8988T (cell line): Measurements from ENCODE around the gene PIK3CA.

Experiments
- DNase-seq: peaks from one replicate; pipeline ENCODE4 v3.0.0; 2011

Gene PIK3CA

GRCh38 chr3:179158336-179159039 is 10.3 kb downstream of the PIK3CA start:
- no peak for DNase-seq

DNA sequence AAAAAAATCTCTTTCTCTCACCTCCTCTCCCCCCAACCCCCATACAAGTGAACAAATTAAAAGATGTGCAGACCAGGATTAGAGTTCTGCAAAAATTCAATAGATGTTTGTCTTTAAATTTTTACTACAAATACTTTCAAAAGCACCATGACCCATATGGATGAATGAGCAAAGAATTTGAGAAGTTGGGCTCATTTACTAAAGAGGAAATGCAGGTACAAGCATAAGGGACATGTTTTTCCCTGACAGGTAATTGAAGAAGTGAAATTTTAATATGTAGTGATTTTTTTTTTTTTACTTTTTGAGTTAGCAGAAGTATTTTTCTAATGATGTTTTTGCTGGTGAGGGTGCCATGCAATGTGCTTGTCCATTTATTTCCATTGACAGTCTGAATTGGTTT is 15.3 kb downstream of the PIK3CA start:
- DNase-seq: no peak

GRCh38 chr3:179164857-179165256 is 16.7 kb downstream of the PIK3CA start:
- DNase-seq: no peak

- no peak for DNase-seq
Measured at GRCh38 chr3:179166561-179167201, 18.5 kb downstream of the PIK3CA start.

DNA sequence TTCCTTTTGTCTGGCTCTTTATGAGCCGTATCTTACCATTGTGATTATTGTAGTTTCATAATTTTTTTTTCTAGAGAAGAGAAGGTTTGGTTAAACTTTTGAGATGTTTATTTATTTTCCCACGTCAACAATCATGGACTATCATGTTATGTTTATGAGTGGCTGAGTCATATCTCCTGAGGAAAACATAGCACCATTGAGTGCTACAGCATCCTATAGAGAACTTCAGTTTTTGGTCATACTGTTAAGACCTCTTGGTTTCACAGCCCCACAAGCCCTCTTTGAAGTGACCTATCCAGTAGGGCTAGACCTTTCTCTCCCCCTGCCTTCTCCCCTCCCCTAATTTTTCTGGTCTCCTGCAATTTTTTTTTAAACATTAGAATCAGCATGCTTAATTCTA is 20.8 kb downstream of the PIK3CA start:
- no peak for DNase-seq

GRCh38 chr3:179172546-179172945 is 24.4 kb downstream of the PIK3CA start:
- no peak for DNase-seq

GRCh38 chr3:179174316-179174715 is 26.2 kb downstream of the PIK3CA start:
- no peak for DNase-seq

DNA sequence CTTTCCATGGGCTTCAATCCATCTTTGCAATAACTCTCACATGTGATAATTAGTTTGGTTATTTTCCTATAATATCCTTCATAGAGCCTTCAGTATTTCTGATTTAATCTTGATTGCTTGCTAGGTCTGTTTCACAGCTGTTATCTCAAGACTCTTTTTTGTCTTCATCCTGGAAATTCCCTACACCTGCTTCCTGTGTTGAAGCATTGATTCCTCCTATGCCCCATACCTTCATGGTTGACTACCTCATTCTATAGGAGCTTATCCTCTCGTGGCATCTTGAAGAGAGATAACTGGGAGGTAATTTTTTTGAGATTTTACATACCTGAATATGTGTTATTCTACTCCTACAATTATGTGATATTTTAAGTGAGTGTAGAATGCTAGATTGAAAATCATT is 26.7 kb downstream of the PIK3CA start:
- no peak for DNase-seq

- DNase-seq: no peak
Measured at GRCh38 chr3:179175358-179175757, 27.2 kb downstream of the PIK3CA start.

GRCh38 chr3:179177611-179178010 is 29.5 kb downstream of the PIK3CA start:
- DNase-seq: no peak

- no peak for DNase-seq
Measured at GRCh38 chr3:179179256-179179655, 31.1 kb downstream of the PIK3CA start.

- DNase-seq: no peak
Measured at GRCh38 chr3:179179979-179180759, 32.0 kb downstream of the PIK3CA start.

- no peak for DNase-seq
Measured at GRCh38 chr3:179181021-179181472, 32.9 kb downstream of the PIK3CA start.

- no peak for DNase-seq
Measured at GRCh38 chr3:179181993-179182551, 33.9 kb downstream of the PIK3CA start.

- DNase-seq: no peak
Measured at GRCh38 chr3:179182902-179183301, 34.7 kb downstream of the PIK3CA start.

DNA sequence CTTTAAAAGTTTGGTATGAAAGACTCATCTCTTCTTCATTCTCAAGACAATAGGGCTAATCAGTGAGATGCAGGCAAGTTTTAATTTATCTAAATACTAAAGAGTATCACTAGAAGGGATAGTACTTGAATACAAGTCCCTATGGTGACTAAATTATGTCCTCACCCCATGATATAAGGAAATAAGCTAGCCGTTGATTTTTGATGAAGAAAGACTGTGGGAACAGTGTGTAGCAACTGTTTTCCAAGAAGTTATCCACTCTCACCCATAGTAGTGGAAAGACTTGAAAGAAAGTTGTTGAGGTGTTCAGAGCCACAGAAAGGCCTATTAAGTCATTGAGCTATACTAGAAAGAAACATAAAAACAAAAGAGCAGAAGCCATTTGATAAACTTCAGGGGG is 36.7 kb downstream of the PIK3CA start:
- DNase-seq: no peak

GRCh38 chr3:179186426-179186825 is 38.3 kb downstream of the PIK3CA start:
- DNase-seq: no peak

DNA sequence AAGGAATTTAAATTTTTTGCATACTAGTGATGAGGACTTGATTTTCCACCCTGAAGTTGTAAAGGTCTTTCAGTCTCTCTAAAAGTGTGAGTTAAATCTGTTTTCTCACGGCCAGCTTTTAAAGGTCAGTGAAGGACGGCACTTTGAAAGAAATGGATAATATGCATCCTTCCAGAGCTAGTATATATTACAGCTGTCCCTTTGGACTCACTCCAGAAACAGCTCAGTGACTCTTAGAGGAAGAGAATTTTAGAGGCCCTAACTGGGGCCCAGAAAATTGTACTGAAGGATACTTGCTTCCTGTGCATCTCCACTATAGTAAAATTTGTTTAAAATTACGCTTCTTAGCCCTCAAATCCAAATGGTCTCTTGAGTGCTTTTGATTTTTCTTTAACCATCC is 41.6 kb downstream of the PIK3CA start:
- no peak for DNase-seq

DNA sequence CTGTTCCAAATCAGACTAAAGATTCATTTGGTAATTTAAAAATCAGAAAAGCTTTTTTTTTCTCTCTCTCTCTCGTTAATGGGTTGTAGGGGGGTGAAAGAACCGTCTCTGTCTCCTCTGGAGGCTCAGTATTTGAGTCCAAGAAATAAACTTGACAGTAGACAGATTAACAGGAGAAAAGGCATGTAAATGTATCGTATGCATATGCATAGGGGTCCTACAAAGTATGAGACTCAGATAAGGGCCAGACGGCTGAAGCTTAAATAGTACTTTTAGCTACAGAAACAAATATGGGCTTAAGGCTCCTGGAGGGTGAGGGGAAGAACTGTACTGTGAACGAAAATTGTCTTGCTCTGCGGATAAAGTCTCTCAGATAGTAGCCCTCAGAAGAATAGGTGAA is 42.4 kb downstream of the PIK3CA start:
- no peak for DNase-seq

DNA sequence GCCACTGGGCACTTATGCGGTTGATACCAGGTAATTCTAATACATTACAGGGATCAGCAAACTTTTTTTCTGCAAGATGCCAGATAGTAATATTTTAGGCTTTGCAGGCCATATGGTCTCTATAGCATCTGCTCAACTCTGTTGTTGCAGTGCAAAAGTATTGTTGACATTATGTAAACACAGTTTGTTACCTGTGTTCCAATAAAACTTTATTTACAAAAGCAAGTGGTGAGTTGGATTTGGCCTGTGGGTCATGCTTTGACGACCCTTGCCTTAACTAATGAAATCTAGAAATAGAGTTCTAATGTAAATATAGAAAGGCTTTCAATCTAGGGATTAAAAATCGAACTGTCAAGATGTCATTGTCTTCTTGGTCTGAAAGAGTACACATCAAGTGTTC is 44.4 kb downstream of the PIK3CA start:
- DNase-seq: no peak

DNA sequence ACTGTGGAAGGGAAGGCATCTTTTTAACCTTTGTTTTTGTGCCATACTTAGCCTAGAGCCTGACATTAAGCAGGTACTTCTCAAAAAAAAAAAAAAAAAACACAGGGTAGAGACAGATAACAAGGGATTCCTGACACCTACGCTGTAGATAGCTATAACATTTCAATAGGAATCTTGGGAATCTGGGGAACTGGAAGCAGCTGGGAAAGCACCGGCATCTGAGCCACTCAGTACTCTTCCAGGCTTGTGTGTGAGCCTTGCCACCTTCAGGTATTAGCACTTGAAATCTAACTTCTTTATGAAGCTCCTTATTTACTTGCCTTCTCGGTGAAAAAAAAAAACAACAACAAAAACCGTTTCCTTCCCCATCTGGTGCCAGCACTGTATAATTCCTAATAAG is 46.8 kb downstream of the PIK3CA start:
- DNase-seq: no peak

GRCh38 chr3:179196098-179196497 is 47.9 kb downstream of the PIK3CA start:
- no peak for DNase-seq

DNA sequence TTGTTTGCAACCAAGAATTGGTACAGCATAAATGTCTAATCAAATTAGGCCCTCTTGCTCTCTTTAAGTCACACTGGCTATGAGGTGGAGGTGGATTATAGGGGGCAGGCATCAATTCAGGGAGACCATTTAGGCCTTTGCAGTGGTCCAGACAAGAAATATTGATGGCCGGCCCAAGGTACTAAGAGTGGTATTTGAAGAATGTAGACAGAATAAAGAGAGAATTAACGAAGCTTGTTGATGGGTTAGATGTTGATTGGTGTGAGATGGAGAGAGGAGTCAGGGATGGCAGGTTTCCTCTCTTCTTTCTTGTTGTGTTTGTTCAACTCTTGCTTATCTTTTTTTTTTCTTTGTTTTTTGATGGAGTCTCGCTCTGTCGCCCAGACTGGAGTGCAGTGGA is 48.5 kb downstream of the PIK3CA start:
- no peak for DNase-seq

DNA sequence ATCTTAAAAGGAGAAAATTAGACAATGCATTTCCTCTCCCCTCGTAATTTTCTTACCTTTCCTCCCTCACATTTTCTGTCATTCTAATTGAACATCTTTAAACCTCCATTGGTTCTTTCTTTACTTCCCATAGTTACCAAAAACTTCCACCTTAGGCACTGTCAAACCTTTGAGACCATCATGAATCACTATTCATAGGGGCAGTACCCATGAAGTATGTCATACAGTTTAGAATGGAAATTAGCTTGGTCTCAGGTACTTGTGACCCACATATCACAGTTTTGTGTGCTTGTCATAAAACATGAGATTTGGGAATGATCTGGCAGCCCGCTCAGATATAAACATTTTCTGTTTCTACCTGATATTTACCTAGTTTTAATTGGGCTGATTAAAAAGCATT is 52.6 kb downstream of the PIK3CA start:
- no peak for DNase-seq
